Heart right ventricle (tissue), 16 donors: ENCODE measurements around the gene NHLRC4. TPM values are rescaled to one million over a fixed set of nuclear protein-coding genes. Genes with fewer than 3 reads are reported as not detected.
A peak's percentile ranks its signal among the peaks of the same experiment; 100 is the strongest.
"Not testable (repeated sequence)": the region's sequence is repeated elsewhere in the genome, so short reads cannot be mapped to it uniquely, and the experiment has no call there.

ENCODE experiments used
- ATAC-seq, 8 donors: fragments of 200-7000 bp; cut with Tn5 transposase; one replicate each; pipeline ENCODE4 v1.9.1; 2020; ENCODE audit warnings: mild to moderate bottlenecking in 8 of 8, moderate library complexity in 8 of 8, moderate number of reproducible peaks in 1 of 8
- DNase-seq, 2 donors: peaks; one replicate each; pipeline ENCODE4 v3.0.0-alpha.2; 2020
- H3K27ac ChIP-seq, 10 donors: fragments of 200-600 bp; sonication (generic) in 2 of 10; one replicate each; pipeline versions ENCODE4 v1.5.0 to v1.8.0; 2020 to 2022; ENCODE audit warnings: mild to moderate bottlenecking in 3 of 10
- H3K27me3 ChIP-seq, 7 donors: fragments of 200-600 bp; one replicate each; pipeline ENCODE4 v1.8.0; 2021 to 2022; ENCODE audit warnings: mild to moderate bottlenecking in 2 of 7
- H3K36me3 ChIP-seq, 9 donors: fragments of 200-600 bp; sonication (generic) in 1 of 9; one replicate each; pipeline versions ENCODE4 v1.5.0 to v1.8.0; 2020 to 2022; ENCODE audit warnings: mild to moderate bottlenecking in 2 of 9
- H3K4me1 ChIP-seq, 9 donors: fragments of 200-600 bp; sonication (generic) in 1 of 9; one replicate each; pipeline versions ENCODE4 v1.5.0 to v1.8.0; 2020 to 2022; ENCODE audit warnings: mild to moderate bottlenecking in 4 of 9
- H3K4me3 ChIP-seq, 10 donors: fragments of 200-600 bp; sonication (generic) in 2 of 10; one replicate each; pipeline versions ENCODE4 v1.5.0 to v1.8.0; 2020 to 2022; ENCODE audit warnings: mild to moderate bottlenecking in 7 of 10, moderate library complexity in 2 of 10
- H3K9me3 ChIP-seq, 11 donors: fragments of 200-600 bp in 10 of 11; sonication (generic) in 2 of 11; one replicate each; pipeline versions ENCODE4 v1.5.0 to v1.8.0; 2013 to 2022; ENCODE audit warnings: mild to moderate bottlenecking in 2 of 11, control low read depth in 1 of 11, moderate library complexity in 1 of 11
- CTCF ChIP-seq, 9 donors: fragments of 200-600 bp; sonication (generic) in 2 of 9; IDR thresholded peaks; one replicate each; pipeline versions ENCODE4 v1.5.0 to v1.8.0; 2021 to 2022; ENCODE audit warnings: antibody characterized with exemption in 9 of 9, mild to moderate bottlenecking in 5 of 9, moderate library complexity in 1 of 9
- WGBS, 2 donors: extraction: QIAGEN DNeasy Blood & Tissue Kit; methylation state at CpG; one replicate each; pipeline ENCODE4 v1.1.7; 2013; ENCODE audit warnings: inconsistent platforms in 1 of 2; 5-methylcytosine and 5-hydroxymethylcytosine counted together
- intact Hi-C, 10 donors: fragments of 100-400 bp; cut with DNase I; formaldehyde crosslinking; loops; one replicate each; pipeline versions ENCODE4 v1.11.1 to v1.14.2; 2022
- polyA plus RNA-seq, 2 donors: library from polyadenylated mRNA; stranded (reverse); fragments of 200-250 nt; gene quantifications; one replicate each; pipeline ENCODE4 v1.2.3, GENCODE V29; 2013
- total RNA-seq, 10 donors: library from RNA; stranded (reverse); fragmentation: NEBNext Ultra II Directional in 3 of 10; extraction: Animal tissue kit (Norgen Biotek cat#: 25700) in 3 of 10; gene quantifications; one replicate each; pipeline versions ENCODE4 v1.2.1 to v1.2.4, GENCODE V29; 2021 to 2023
- donor health status: Arrhythmogenic right ventricular cardiomyopathy.
- donor health status: ischemic (EF 13 %, LVEDD 7.1; RV severe dilation, severe dysfunction).
- donor health status: healthy with polysubstance abuse.
- donor health status: DM: no; HTN: yes; CAD: no.
- donor health status: DM: no; HTN: no; CAD: no.
- donor health status: ischemic (EF 25% LVEDD 6.9; RV normal size, moderate dysfunction).
- donor health status: ischemic (EF 25% LVEDD 5.7; RV mildly dilated, moderate dysfunction).
- donor health status: healthy.
- donor health status: DM: yes; HTN: yes; CAD: no.
- donor health status: Ischemic cardiomyopathy.
- donor health status: ischemic (EF 35%, LVEDD 5.7; RV mildly dilated, moderate dysfunction).
- donor health status: nonischemic (EF 11% LVEDD 7.7; RV severe dilation, severe dysfunction).
- donor health status: DM: yes; HTN: yes; CAD: no.
- donor health status: PGD.
- donor health status: ischemic (EF 29% LVEDD 5.4; RV normal size, mild dysfunction).
- donor health status: nonischemic (EF 23%, LVEDD 6.1; RV moderate dilation, normal function).

The NHLRC4 gene
- total and polyA plus RNA-seq, 12 donors, result 0.12 to 0.75 (median 0.54) TPM; not detected in 2

GRCh38 chr16:596736-597060, 29.9 kb downstream of the NHLRC4 start:
- 93 to 94% methylated on average over 12 of the region's 12 CpGs for WGBS, 2 donors
- H3K9me3 ChIP-seq, result no peaks in the 10 kb centered on the region
- H3K36me3 ChIP-seq, result peaks cover 0 to 38% (median 3%) of the 10 kb centered on the region in 9 donors
- no peak for ATAC-seq
- no peak for DNase-seq
- no peak for TF ChIP-seq CTCF (IDR thresholded peaks at IDR 0.05)
- no peak overlapping the region for H3K4me3 ChIP-seq
- intact Hi-C loops, result no loop called here
- no peaks in the 10 kb centered on the region for H3K27me3 ChIP-seq
- H3K4me1 ChIP-seq, result peaks cover 0 to 34% (median 7%) of the 10 kb centered on the region in 9 donors
- no peak overlapping the region for H3K27ac ChIP-seq

GRCh38 chr16:597655-598054, 30.9 kb downstream of the NHLRC4 start:
- intact Hi-C loops, H3K27me3 ChIP-seq, H3K9me3 ChIP-seq, H3K4me3 ChIP-seq, ATAC-seq, H3K27ac ChIP-seq, DNase-seq: not testable (repeated sequence)
- 96 to 97% methylated on average over 7 of the region's 7 CpGs for WGBS, 2 donors
- peaks cover 0 to 24% (median 5%) of the 10 kb centered on the region in 9 donors for H3K4me1 ChIP-seq
- H3K36me3 ChIP-seq, result peaks cover 0 to 38% (median 3%) of the 10 kb centered on the region in 9 donors

- intact Hi-C loops, result no loop called here
- no peak for DNase-seq
- ATAC-seq, result peak in 1 of 8 donors; percentile 11
- Histone ChIP-seq H3K27ac (no peak overlapping the region), H3K27me3 (no peaks in the 10 kb centered on the region), H3K4me1 (peaks cover 0 to 10% (median 0%) of the 10 kb centered on the region in 9 donors), H3K9me3 (no peaks in the 10 kb centered on the region), H3K4me3 (no peak overlapping the region), H3K36me3 (peaks cover 0 to 24% (median 3%) of the 10 kb centered on the region in 9 donors)
- WGBS, 2 donors, result 96% methylated on average over 43 of the region's 43 CpGs
- no peak for TF ChIP-seq CTCF (IDR thresholded peaks at IDR 0.05)
Observed at GRCh38 chr16:598823-599739, 32.3 kb downstream of the NHLRC4 start.

DNA sequence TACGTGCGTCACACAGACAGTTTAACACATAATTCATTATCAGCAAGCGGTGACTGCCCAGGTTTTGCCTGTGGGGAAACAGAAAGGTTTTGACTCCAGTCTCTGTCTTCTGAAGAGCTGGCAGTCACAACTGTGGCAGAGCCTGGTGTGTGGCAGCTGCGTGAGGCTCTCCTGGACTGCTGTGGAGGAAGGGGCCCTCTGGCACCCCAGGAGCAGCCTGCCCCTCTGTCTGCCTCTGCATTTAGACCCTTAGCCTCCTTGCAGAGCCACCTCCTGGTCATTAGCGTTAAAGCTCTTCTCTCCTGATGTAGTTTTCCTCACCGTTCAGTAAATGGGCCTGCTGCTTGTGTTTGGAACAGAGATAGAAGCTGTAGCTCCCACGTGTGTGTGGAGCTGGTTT, 34.0 kb downstream of the NHLRC4 start:
- WGBS, 2 donors, result 53 to 57% methylated on average over 7 of the region's 7 CpGs
- no peak for ATAC-seq
- peaks cover 0 to 21% (median 3%) of the 10 kb centered on the region in 9 donors for H3K36me3 ChIP-seq
- no peak for DNase-seq
- no peaks in the 10 kb centered on the region for H3K27me3 ChIP-seq
- H3K4me3 ChIP-seq, result no peak overlapping the region
- intact Hi-C loops, result no loop called here
- peaks cover 0 to 6% (median 0%) of the 10 kb centered on the region in 9 donors for H3K4me1 ChIP-seq
- peak in 2 of 9 donors; percentile 13 to 15 for TF ChIP-seq CTCF (IDR thresholded peaks at IDR 0.05)
- peaks cover 0 to 6% (median 0%) of the 10 kb centered on the region in 11 donors for H3K9me3 ChIP-seq
- no peak overlapping the region for H3K27ac ChIP-seq

- no peaks in the 10 kb centered on the region for H3K27me3 ChIP-seq
- H3K4me3 ChIP-seq, result no peak overlapping the region
- peaks cover 0 to 13% (median 3%) of the 10 kb centered on the region in 9 donors for H3K36me3 ChIP-seq
- peaks cover 0 to 6% (median 0%) of the 10 kb centered on the region in 11 donors for H3K9me3 ChIP-seq
- no peak overlapping the region for H3K27ac ChIP-seq
- intact Hi-C loops, result no loop called here
- WGBS, 2 donors, result 86 to 88% methylated on average over 5 of the region's 5 CpGs
- no peak for TF ChIP-seq CTCF (IDR thresholded peaks at IDR 0.05)
- no peaks in the 10 kb centered on the region for H3K4me1 ChIP-seq
- ATAC-seq (no peak), DNase-seq (no peak)
Observed at GRCh38 chr16:603933-604332, 37.1 kb downstream of the NHLRC4 start.
